Glutamatergic neuron (in vitro differentiated cells): ENCODE results near the gene FSTL3. TPM values are rescaled to one million over a fixed set of nuclear protein-coding genes. Genes with fewer than 3 reads are reported as not detected.

Experiments
- DNase-seq: peaks from one replicate; pipeline ENCODE4 v3.0.0; 2022
- H3K27ac Mint-ChIP-seq: one replicate; pipeline ENCODE4 v1.8.0; 2020; ENCODE audit warnings: mild to moderate bottlenecking, mixed read lengths, inconsistent platforms; ENCODE audit not compliant: unreplicated experiment
- H3K27me3 Mint-ChIP-seq: one replicate; pipeline ENCODE4 v1.8.0; 2020; ENCODE audit warnings: mild to moderate bottlenecking, moderate library complexity, mixed read lengths, inconsistent platforms; ENCODE audit not compliant: unreplicated experiment
- H3K36me3 Mint-ChIP-seq: one replicate; pipeline ENCODE4 v1.8.0; 2020; ENCODE audit warnings: mild to moderate bottlenecking, mixed read lengths, inconsistent platforms; ENCODE audit not compliant: unreplicated experiment
- H3K4me1 Mint-ChIP-seq: one replicate; pipeline ENCODE4 v1.8.0; 2020; ENCODE audit warnings: mild to moderate bottlenecking, low read depth, mixed read lengths, inconsistent platforms; ENCODE audit not compliant: unreplicated experiment
- H3K4me3 Mint-ChIP-seq: one replicate; pipeline ENCODE4 v1.8.0; 2020; ENCODE audit warnings: mild to moderate bottlenecking, mixed read lengths, inconsistent platforms; ENCODE audit not compliant: unreplicated experiment
- H3K9me3 Mint-ChIP-seq: one replicate; pipeline ENCODE4 v1.8.0; 2020; ENCODE audit warnings: mild to moderate bottlenecking, moderate library complexity, mixed read lengths, inconsistent platforms; ENCODE audit not compliant: unreplicated experiment
- CTCF ChIP-seq: fragments of 200-600 bp; sonication (generic); IDR thresholded peaks from one replicate; pipeline ENCODE4 v1.5.0; 2021; ENCODE audit not compliant: partially characterized antibody, unreplicated experiment
- total RNA-seq: library from RNA; stranded (reverse); fragmentation: NEBNext Ultra II Directional; extraction: Animal tissue kit (Norgen Biotek cat#: 25700); gene quantifications from one replicate; pipeline ENCODE4 v1.2.1, GENCODE V29; 2021; ENCODE audit not compliant: unreplicated experiment

The FSTL3 gene
- total RNA-seq, 1 donor from 2014 or later, result 10.7 TPM

- H3K27me3 Mint-ChIP-seq, result peaks cover 4% of the 10 kb centered on the region
- no peak for TF ChIP-seq CTCF
Observed at GRCh38 chr19:646779-647565, 29.2 kb upstream of the FSTL3 start.

GRCh38 chr19:647566-648284 is 28.5 kb upstream of the FSTL3 start:
- Mint-ChIP-seq H3K27me3 (peaks cover 4% of the 10 kb centered on the region), H3K4me3 (no peak overlapping the region), H3K4me1 (no peaks in the 10 kb centered on the region), H3K9me3 (peaks cover 3% of the 10 kb centered on the region), H3K36me3 (no peaks in the 10 kb centered on the region), H3K27ac (no peak overlapping the region)
- TF ChIP-seq CTCF, result no peak
- DNase-seq, result no peak

More at GRCh38 chr19:646779-647565, 29.2 kb upstream of the FSTL3 start:
- H3K4me3 Mint-ChIP-seq, result no peak overlapping the region
- no peaks in the 10 kb centered on the region for H3K4me1 Mint-ChIP-seq
- peaks cover 3% of the 10 kb centered on the region for H3K9me3 Mint-ChIP-seq
- H3K36me3 Mint-ChIP-seq, result no peaks in the 10 kb centered on the region
- H3K27ac Mint-ChIP-seq, result no peak overlapping the region
- no peak for DNase-seq

- H3K4me1 Mint-ChIP-seq, result no peaks in the 10 kb centered on the region
- H3K4me3 Mint-ChIP-seq, result no peak overlapping the region
- DNase-seq, result no peak
- H3K9me3 Mint-ChIP-seq, result peaks cover 3% of the 10 kb centered on the region
- H3K27me3 Mint-ChIP-seq, result peaks cover 4% of the 10 kb centered on the region
- no peak for TF ChIP-seq CTCF
- H3K36me3 Mint-ChIP-seq, result no peaks in the 10 kb centered on the region
- no peak overlapping the region for H3K27ac Mint-ChIP-seq
Observed at GRCh38 chr19:648305-648704, 27.9 kb upstream of the FSTL3 start.

- Mint-ChIP-seq H3K36me3 (no peaks in the 10 kb centered on the region), H3K4me3 (no peak overlapping the region), H3K4me1 (no peaks in the 10 kb centered on the region), H3K27me3 (peaks cover 4% of the 10 kb centered on the region), H3K27ac (no peak overlapping the region), H3K9me3 (peaks cover 6% of the 10 kb centered on the region)
- no peak for TF ChIP-seq CTCF
- no peak for DNase-seq
Observed at GRCh38 chr19:648904-649801, 27.0 kb upstream of the FSTL3 start.
